ENCODE data around the gene SIPA1.

GRCh38 chr11:65672180-65672860 lies 34.4 kb downstream of the SIPA1 start:
- TF ChIP-seq, protein P1, sequence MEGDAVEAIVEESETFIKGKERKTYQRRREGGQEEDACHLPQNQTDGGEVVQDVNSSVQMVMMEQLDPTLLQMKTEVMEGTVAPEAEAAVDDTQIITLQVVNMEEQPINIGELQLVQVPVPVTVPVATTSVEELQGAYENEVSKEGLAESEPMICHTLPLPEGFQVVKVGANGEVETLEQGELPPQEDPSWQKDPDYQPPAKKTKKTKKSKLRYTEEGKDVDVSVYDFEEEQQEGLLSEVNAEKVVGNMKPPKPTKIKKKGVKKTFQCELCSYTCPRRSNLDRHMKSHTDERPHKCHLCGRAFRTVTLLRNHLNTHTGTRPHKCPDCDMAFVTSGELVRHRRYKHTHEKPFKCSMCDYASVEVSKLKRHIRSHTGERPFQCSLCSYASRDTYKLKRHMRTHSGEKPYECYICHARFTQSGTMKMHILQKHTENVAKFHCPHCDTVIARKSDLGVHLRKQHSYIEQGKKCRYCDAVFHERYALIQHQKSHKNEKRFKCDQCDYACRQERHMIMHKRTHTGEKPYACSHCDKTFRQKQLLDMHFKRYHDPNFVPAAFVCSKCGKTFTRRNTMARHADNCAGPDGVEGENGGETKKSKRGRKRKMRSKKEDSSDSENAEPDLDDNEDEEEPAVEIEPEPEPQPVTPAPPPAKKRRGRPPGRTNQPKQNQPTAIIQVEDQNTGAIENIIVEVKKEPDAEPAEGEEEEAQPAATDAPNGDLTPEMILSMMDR (IDR thresholded peaks at IDR 0.05), result no peak
- TF ChIP-seq POLR2A (IDR thresholded peaks at IDR 0.05), result no peak

All from transverse colon (tissue), 3 donors.